Loucy (cell line): ENCODE measurements around the gene MRPL9.

ENCODE experiments used
- H2AFZ ChIP-seq: fragments of 200-600 bp; sonication (generic); 2 replicates; pipeline ENCODE4 v1.6.0; 2016; ENCODE audit warnings: antibody characterized with exemption, mild to moderate bottlenecking, low read length, moderate library complexity
- H3F3A ChIP-seq: fragments of 200-600 bp; 2 replicates; pipeline ENCODE4 v1.6.0; 2016; ENCODE audit warnings: antibody characterized with exemption, low read depth, mild to moderate bottlenecking
- H3K27me3 ChIP-seq: fragments of 200-600 bp; sonication (generic); 2 replicates; pipeline ENCODE4 v1.6.1; 2014; ENCODE audit warnings: low read length, mild to moderate bottlenecking; ENCODE audit not compliant: insufficient read depth, poor library complexity, severe bottlenecking
- H3K36me3 ChIP-seq: fragments of 200-600 bp; sonication (generic); 2 replicates; pipeline ENCODE4 v1.6.1; 2016; ENCODE audit warnings: low read length; ENCODE audit not compliant: insufficient read depth
- H3K4me1 ChIP-seq: fragments of 200-600 bp; sonication (generic); 2 replicates; pipeline ENCODE4 v1.5.1; 2014; ENCODE audit warnings: low read length, mild to moderate bottlenecking; ENCODE audit not compliant: insufficient read depth, poor library complexity, severe bottlenecking
- H3K4me2 ChIP-seq: fragments of 200-600 bp; sonication (generic); 2 replicates; pipeline ENCODE4 v1.6.0; 2014; ENCODE audit warnings: antibody characterized with exemption, low read length, low read depth, mild to moderate bottlenecking; ENCODE audit not compliant: poor library complexity, severe bottlenecking
- H3K4me3 ChIP-seq: fragments of 200-600 bp; sonication (generic); 2 replicates; pipeline ENCODE4 v1.5.1; 2014; ENCODE audit warnings: low read length, mild to moderate bottlenecking, mixed read lengths; ENCODE audit not compliant: poor library complexity, severe bottlenecking
- H3K79me2 ChIP-seq: fragments of 200-600 bp; sonication (generic); 2 replicates; pipeline ENCODE4 v1.6.1; 2014; ENCODE audit warnings: low read length; ENCODE audit not compliant: insufficient read depth
- H3K9ac ChIP-seq: fragments of 200-600 bp; sonication (generic); 2 replicates; pipeline ENCODE4 v1.6.0; 2014; ENCODE audit warnings: mild to moderate bottlenecking, low read depth, low read length, moderate library complexity; ENCODE audit not compliant: poor library complexity, severe bottlenecking
- H3K9me2 ChIP-seq: fragments of 200-600 bp; sonication (generic); replicated peaks from 2 replicates; pipeline ENCODE4 v1.6.1; 2016; ENCODE audit warnings: low read depth, low read length, mixed read lengths
- H3K9me3 ChIP-seq: fragments of 200-600 bp; sonication (generic); 2 replicates; pipeline ENCODE4 v1.6.1; 2014; ENCODE audit warnings: mild to moderate bottlenecking, antibody characterized with exemption, low read length, low read depth; ENCODE audit not compliant: insufficient read depth
- H4K20me1 ChIP-seq: fragments of 200-600 bp; sonication (generic); 2 replicates; pipeline ENCODE4 v1.6.0; 2014; ENCODE audit warnings: antibody characterized with exemption, low read length, mild to moderate bottlenecking; ENCODE audit not compliant: insufficient read depth, poor library complexity, severe bottlenecking
- CTCF ChIP-seq: fragments of 200-600 bp; sonication (generic); conservative IDR thresholded peaks from 2 replicates; pipeline ENCODE4 v1.5.1; 2014; ENCODE audit warnings: mild to moderate bottlenecking, antibody characterized with exemption, low read length
- EZH2phosphoT487 ChIP-seq: fragments of 200-600 bp; IDR thresholded peaks from 2 replicates; pipeline ENCODE4 v1.6.1; 2018; ENCODE audit warnings: antibody characterized with exemption, mild to moderate bottlenecking, moderate library complexity, borderline replicate concordance

Gene MRPL9

DNA sequence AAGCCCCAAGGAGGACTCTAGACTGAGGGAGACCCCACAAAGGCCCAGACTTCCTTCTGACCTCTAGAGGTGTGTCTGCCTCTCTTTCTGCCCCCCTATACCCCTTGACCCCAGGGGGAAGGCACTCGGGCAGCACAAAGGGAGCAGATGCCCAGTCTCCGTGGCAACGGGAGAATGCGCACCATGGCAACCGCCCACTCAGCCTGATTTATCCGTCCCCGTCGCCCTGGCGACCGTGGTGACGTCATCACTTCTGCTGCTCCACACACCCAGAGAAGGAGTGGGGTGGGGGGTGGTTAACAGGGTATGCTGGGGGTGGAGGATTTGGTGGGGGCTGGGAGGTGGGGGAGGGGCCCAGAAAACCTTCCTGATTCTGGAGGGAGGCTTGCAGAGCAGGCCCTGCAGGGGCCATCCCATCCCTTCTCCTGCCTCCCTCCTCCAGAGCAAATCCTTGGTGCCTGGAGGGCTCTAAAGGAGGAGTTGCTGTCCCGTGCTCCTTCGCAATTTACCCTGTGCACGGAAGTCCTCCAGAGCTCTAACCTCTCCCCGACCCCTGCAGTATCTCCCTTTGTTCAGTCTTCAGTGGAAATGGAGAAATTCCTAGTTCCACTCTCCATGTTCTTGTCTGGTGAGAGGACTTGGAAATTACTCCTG is 53.0 kb downstream of the MRPL9 start:
- Histone ChIP-seq H3K4me2 (no peak overlapping the region), H3K9me2 (no peaks in the 10 kb centered on the region), H3K27me3 (no peaks in the 10 kb centered on the region), H3K9me3 (no peaks in the 10 kb centered on the region), H3K4me1 (peaks cover 15% of the 10 kb centered on the region), H3K79me2 (no peaks in the 10 kb centered on the region), H3K9ac (no peak overlapping the region), H3K36me3 (no peaks in the 10 kb centered on the region), H4K20me1 (no peaks in the 10 kb centered on the region), H2AFZ (no peak overlapping the region), H3F3A (no peaks in the 10 kb centered on the region), H3K4me3 (no peak overlapping the region)
- TF ChIP-seq CTCF, result no peak
- TF ChIP-seq EZH2phosphoT487, result no peak
